Measurements from ENCODE around the gene BCKDHA. TPM values are rescaled to one million over a fixed set of nuclear protein-coding genes. Genes with fewer than 3 reads are reported as not detected.

BCKDHA gene
- total and polyA plus RNA-seq, 9 of the 15 experiments (the other 6 are each of a cell fraction or from before 2014, with no cell fraction given), result 4.5 to 52.5 (median 14.1) TPM

DNA sequence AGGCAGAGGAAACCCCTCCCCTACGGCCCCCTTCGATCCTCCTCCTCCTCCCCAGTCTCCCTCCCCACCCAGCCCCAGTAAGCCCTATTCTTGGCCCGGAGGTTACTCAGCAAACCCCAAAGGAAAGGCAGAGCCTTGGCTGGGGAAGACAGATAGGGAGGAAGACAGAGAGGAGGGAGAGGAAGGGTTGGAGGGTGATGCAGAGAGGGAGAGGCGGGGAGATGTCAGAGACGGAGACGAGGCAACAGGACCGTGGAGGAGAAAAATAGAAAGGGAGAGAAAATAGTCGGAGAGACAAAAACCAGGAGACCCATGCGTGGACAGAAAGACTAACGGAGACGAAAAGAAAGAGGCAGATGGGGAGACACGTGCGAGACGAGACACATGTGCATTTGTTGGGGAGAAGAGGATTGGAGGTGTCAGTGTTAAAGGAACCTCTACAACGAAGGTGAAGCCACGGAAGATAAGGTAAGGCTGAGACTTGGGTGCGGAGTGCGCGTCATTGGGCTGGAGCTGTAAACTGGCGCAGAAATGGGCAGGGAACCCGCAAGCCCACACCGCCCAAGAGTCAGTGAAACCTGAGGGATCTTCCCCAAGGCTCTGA, 46.8 kb upstream of the BCKDHA start (continued):
- TF ChIP-seq, protein P1, sequence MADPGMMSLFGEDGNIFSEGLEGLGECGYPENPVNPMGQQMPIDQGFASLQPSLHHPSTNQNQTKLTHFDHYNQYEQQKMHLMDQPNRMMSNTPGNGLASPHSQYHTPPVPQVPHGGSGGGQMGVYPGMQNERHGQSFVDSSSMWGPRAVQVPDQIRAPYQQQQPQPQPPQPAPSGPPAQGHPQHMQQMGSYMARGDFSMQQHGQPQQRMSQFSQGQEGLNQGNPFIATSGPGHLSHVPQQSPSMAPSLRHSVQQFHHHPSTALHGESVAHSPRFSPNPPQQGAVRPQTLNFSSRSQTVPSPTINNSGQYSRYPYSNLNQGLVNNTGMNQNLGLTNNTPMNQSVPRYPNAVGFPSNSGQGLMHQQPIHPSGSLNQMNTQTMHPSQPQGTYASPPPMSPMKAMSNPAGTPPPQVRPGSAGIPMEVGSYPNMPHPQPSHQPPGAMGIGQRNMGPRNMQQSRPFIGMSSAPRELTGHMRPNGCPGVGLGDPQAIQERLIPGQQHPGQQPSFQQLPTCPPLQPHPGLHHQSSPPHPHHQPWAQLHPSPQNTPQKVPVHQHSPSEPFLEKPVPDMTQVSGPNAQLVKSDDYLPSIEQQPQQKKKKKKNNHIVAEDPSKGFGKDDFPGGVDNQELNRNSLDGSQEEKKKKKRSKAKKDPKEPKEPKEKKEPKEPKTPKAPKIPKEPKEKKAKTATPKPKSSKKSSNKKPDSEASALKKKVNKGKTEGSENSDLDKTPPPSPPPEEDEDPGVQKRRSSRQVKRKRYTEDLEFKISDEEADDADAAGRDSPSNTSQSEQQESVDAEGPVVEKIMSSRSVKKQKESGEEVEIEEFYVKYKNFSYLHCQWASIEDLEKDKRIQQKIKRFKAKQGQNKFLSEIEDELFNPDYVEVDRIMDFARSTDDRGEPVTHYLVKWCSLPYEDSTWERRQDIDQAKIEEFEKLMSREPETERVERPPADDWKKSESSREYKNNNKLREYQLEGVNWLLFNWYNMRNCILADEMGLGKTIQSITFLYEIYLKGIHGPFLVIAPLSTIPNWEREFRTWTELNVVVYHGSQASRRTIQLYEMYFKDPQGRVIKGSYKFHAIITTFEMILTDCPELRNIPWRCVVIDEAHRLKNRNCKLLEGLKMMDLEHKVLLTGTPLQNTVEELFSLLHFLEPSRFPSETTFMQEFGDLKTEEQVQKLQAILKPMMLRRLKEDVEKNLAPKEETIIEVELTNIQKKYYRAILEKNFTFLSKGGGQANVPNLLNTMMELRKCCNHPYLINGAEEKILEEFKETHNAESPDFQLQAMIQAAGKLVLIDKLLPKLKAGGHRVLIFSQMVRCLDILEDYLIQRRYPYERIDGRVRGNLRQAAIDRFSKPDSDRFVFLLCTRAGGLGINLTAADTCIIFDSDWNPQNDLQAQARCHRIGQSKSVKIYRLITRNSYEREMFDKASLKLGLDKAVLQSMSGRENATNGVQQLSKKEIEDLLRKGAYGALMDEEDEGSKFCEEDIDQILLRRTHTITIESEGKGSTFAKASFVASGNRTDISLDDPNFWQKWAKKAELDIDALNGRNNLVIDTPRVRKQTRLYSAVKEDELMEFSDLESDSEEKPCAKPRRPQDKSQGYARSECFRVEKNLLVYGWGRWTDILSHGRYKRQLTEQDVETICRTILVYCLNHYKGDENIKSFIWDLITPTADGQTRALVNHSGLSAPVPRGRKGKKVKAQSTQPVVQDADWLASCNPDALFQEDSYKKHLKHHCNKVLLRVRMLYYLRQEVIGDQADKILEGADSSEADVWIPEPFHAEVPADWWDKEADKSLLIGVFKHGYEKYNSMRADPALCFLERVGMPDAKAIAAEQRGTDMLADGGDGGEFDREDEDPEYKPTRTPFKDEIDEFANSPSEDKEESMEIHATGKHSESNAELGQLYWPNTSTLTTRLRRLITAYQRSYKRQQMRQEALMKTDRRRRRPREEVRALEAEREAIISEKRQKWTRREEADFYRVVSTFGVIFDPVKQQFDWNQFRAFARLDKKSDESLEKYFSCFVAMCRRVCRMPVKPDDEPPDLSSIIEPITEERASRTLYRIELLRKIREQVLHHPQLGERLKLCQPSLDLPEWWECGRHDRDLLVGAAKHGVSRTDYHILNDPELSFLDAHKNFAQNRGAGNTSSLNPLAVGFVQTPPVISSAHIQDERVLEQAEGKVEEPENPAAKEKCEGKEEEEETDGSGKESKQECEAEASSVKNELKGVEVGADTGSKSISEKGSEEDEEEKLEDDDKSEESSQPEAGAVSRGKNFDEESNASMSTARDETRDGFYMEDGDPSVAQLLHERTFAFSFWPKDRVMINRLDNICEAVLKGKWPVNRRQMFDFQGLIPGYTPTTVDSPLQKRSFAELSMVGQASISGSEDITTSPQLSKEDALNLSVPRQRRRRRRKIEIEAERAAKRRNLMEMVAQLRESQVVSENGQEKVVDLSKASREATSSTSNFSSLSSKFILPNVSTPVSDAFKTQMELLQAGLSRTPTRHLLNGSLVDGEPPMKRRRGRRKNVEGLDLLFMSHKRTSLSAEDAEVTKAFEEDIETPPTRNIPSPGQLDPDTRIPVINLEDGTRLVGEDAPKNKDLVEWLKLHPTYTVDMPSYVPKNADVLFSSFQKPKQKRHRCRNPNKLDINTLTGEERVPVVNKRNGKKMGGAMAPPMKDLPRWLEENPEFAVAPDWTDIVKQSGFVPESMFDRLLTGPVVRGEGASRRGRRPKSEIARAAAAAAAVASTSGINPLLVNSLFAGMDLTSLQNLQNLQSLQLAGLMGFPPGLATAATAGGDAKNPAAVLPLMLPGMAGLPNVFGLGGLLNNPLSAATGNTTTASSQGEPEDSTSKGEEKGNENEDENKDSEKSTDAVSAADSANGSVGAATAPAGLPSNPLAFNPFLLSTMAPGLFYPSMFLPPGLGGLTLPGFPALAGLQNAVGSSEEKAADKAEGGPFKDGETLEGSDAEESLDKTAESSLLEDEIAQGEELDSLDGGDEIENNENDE (IDR thresholded peaks at IDR 0.05; ENCODE audit: low read depth, low read length), result no peak
- TF ChIP-seq HDGF (IDR thresholded peaks at IDR 0.05) (no peak), SIX5 (IDR thresholded peaks at IDR 0.05; ENCODE audit: borderline replicate concordance in 1 of 2, insufficient read depth in 1 of 2, low read depth in 1 of 2, low read length in 2 of 2) (no peak)
- TF ChIP-seq, protein P2, sequence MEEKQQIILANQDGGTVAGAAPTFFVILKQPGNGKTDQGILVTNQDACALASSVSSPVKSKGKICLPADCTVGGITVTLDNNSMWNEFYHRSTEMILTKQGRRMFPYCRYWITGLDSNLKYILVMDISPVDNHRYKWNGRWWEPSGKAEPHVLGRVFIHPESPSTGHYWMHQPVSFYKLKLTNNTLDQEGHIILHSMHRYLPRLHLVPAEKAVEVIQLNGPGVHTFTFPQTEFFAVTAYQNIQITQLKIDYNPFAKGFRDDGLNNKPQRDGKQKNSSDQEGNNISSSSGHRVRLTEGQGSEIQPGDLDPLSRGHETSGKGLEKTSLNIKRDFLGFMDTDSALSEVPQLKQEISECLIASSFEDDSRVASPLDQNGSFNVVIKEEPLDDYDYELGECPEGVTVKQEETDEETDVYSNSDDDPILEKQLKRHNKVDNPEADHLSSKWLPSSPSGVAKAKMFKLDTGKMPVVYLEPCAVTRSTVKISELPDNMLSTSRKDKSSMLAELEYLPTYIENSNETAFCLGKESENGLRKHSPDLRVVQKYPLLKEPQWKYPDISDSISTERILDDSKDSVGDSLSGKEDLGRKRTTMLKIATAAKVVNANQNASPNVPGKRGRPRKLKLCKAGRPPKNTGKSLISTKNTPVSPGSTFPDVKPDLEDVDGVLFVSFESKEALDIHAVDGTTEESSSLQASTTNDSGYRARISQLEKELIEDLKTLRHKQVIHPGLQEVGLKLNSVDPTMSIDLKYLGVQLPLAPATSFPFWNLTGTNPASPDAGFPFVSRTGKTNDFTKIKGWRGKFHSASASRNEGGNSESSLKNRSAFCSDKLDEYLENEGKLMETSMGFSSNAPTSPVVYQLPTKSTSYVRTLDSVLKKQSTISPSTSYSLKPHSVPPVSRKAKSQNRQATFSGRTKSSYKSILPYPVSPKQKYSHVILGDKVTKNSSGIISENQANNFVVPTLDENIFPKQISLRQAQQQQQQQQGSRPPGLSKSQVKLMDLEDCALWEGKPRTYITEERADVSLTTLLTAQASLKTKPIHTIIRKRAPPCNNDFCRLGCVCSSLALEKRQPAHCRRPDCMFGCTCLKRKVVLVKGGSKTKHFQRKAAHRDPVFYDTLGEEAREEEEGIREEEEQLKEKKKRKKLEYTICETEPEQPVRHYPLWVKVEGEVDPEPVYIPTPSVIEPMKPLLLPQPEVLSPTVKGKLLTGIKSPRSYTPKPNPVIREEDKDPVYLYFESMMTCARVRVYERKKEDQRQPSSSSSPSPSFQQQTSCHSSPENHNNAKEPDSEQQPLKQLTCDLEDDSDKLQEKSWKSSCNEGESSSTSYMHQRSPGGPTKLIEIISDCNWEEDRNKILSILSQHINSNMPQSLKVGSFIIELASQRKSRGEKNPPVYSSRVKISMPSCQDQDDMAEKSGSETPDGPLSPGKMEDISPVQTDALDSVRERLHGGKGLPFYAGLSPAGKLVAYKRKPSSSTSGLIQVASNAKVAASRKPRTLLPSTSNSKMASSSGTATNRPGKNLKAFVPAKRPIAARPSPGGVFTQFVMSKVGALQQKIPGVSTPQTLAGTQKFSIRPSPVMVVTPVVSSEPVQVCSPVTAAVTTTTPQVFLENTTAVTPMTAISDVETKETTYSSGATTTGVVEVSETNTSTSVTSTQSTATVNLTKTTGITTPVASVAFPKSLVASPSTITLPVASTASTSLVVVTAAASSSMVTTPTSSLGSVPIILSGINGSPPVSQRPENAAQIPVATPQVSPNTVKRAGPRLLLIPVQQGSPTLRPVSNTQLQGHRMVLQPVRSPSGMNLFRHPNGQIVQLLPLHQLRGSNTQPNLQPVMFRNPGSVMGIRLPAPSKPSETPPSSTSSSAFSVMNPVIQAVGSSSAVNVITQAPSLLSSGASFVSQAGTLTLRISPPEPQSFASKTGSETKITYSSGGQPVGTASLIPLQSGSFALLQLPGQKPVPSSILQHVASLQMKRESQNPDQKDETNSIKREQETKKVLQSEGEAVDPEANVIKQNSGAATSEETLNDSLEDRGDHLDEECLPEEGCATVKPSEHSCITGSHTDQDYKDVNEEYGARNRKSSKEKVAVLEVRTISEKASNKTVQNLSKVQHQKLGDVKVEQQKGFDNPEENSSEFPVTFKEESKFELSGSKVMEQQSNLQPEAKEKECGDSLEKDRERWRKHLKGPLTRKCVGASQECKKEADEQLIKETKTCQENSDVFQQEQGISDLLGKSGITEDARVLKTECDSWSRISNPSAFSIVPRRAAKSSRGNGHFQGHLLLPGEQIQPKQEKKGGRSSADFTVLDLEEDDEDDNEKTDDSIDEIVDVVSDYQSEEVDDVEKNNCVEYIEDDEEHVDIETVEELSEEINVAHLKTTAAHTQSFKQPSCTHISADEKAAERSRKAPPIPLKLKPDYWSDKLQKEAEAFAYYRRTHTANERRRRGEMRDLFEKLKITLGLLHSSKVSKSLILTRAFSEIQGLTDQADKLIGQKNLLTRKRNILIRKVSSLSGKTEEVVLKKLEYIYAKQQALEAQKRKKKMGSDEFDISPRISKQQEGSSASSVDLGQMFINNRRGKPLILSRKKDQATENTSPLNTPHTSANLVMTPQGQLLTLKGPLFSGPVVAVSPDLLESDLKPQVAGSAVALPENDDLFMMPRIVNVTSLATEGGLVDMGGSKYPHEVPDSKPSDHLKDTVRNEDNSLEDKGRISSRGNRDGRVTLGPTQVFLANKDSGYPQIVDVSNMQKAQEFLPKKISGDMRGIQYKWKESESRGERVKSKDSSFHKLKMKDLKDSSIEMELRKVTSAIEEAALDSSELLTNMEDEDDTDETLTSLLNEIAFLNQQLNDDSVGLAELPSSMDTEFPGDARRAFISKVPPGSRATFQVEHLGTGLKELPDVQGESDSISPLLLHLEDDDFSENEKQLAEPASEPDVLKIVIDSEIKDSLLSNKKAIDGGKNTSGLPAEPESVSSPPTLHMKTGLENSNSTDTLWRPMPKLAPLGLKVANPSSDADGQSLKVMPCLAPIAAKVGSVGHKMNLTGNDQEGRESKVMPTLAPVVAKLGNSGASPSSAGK (IDR thresholded peaks at IDR 0.05), result no peak; the same call in 1 of the 2 replicates

Data from K562 (cell line).